ENCODE data around the gene ATXN1.

DNA sequence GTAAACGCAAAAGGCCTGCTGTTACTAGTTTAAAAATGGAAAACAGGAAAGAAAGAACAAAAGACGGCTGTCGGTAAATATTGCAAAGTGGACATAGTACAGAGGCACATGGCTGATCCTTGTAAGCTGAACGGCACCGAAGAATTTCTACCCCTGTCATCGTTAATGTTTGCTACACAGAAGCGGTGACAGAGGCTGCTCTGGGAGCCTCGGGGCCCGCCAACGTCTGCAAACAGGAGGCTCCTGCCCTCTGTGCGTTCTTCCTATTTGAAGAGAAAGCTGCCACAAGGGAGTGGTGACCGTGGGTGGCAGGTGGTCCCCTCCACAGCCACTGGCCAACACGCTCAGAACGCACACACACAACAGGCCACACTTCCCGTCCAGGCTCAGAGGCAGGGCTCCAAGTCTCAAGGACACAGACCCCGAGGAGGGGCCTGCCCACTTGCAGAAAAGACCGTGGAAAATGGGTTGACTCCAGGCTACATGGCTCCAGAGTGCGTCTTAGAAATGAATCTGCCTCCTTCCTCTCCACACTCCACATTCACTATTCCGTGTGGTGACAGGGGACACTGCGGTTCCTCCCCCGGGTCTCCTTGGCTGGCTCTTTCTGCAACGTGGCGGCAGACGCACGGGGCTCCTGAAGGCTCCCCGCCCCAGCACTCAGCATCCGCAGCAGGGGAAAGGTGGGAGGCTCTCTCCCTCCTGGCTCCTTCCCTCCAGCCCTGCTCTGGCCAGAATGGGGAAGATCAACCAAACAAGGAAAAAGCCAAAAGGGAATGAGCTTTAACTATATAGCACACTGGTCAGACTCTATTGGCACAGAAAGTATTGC, 458.3 kb downstream of the ATXN1 start:
- TF ChIP-seq GATA3 (IDR thresholded peaks at IDR 0.05; ENCODE audit: low read depth, low read length) (no peak), GATA2 (IDR thresholded peaks at IDR 0.05; ENCODE audit: low read depth, low read length) (no peak)
